Mucosa of descending colon (tissue), 3 donors: ENCODE results near the gene PACRG. TPM values are rescaled to one million over a fixed set of nuclear protein-coding genes. Genes with fewer than 3 reads are reported as not detected.

Experiments used
- ATAC-seq: fragments of 200-7000 bp; cut with Tn5 transposase; one replicate; pipeline ENCODE4 v1.9.1; 2020; ENCODE audit warnings: mild to moderate bottlenecking, moderate library complexity
- DNase-seq, 3 donors: peaks; one replicate each; pipeline ENCODE4 v3.0.0-alpha.2; 2020
- H3K36me3 ChIP-seq: fragments of 200-600 bp; one replicate; pipeline ENCODE4 v1.8.0; 2021; ENCODE audit warnings: low read depth, mild to moderate bottlenecking
- H3K4me1 ChIP-seq: fragments of 200-600 bp; one replicate; pipeline ENCODE4 v1.8.0; 2021; ENCODE audit warnings: low read depth, mild to moderate bottlenecking
- H3K4me3 ChIP-seq: fragments of 200-600 bp; one replicate; pipeline ENCODE4 v1.8.0; 2021; ENCODE audit warnings: mild to moderate bottlenecking
- H3K9me3 ChIP-seq: fragments of 200-600 bp; one replicate; pipeline ENCODE4 v1.8.0; 2021; ENCODE audit warnings: mild to moderate bottlenecking
- CTCF ChIP-seq: fragments of 200-600 bp; IDR thresholded peaks from one replicate; pipeline ENCODE4 v1.8.0; 2022; ENCODE audit warnings: antibody characterized with exemption, mild to moderate bottlenecking
- intact Hi-C, 2 donors: fragments of 100-400 bp; cut with DNase I in 1 of 2; cut with micrococcal nuclease in 1 of 2; formaldehyde crosslinking; loops; one replicate each; pipeline versions ENCODE4 v1.11.0 to v1.11.1; 2022; cut with DNase I, micrococcal nuclease
- total RNA-seq, 3 donors: library from RNA; stranded (reverse); fragmentation: NEBNext Ultra II Directional in 2 of 3; extraction: Animal tissue kit (Norgen Biotek cat#: 25700) in 2 of 3; gene quantifications; one replicate each; pipeline versions ENCODE4 v1.2.1 to v1.2.4, GENCODE V29; 2021 to 2023
- donor health status: DM: no; HTN: no; CAD: no; lungs with moderate emphysema.
- donor health status: DM: no; HTN: no; CAD: no.
- donor health status: DM: no; HTN: yes; CAD: no.

Gene PACRG
- total RNA-seq, 3 donors from 2014 or later, result 1.1 to 1.5 (median 1.3) TPM

GRCh38 chr6:162998777-162999176 lies 271.0 kb downstream of the PACRG start:
- no peak for ATAC-seq
- no peaks in the 10 kb centered on the region for H3K36me3 ChIP-seq
- intact Hi-C loops, result no loop called here
- no peak overlapping the region for H3K4me3 ChIP-seq
- no peak for TF ChIP-seq CTCF
- H3K9me3 ChIP-seq, result no peaks in the 10 kb centered on the region
- H3K4me1 ChIP-seq, result no peaks in the 10 kb centered on the region
- no peak for DNase-seq

- Histone ChIP-seq H3K4me3 (no peak overlapping the region), H3K4me1 (no peaks in the 10 kb centered on the region), H3K9me3 (no peaks in the 10 kb centered on the region), H3K36me3 (no peaks in the 10 kb centered on the region)
- no peak for TF ChIP-seq CTCF
- ATAC-seq (no peak), DNase-seq (no peak)
- intact Hi-C loops, result no loop called here
These were observed 272.0 kb downstream of the PACRG start for GRCh38 chr6:162999575-163000285.

- no peaks in the 10 kb centered on the region for H3K4me1 ChIP-seq
- H3K36me3 ChIP-seq, result no peaks in the 10 kb centered on the region
- no peaks in the 10 kb centered on the region for H3K9me3 ChIP-seq
- no peak overlapping the region for H3K4me3 ChIP-seq
- DNase-seq, result no peak
- no peak for ATAC-seq
- intact Hi-C loops, result no loop called here
- no peak for TF ChIP-seq CTCF
These were observed 273.6 kb downstream of the PACRG start for GRCh38 chr6:163001330-163001729.

- intact Hi-C loops, result no loop called here
- Histone ChIP-seq H3K4me3 (no peak overlapping the region), H3K4me1 (no peaks in the 10 kb centered on the region), H3K36me3 (no peaks in the 10 kb centered on the region), H3K9me3 (peaks cover 12% of the 10 kb centered on the region)
- no peak for TF ChIP-seq CTCF
- no peak for DNase-seq
- no peak for ATAC-seq
These were observed 280.4 kb downstream of the PACRG start for GRCh38 chr6:163008186-163008585.

GRCh38 chr6:163008626-163009025 lies 280.9 kb downstream of the PACRG start:
- DNase-seq (no peak), ATAC-seq (no peak)
- TF ChIP-seq CTCF, result no peak

GRCh38 chr6:163010145-163010544 lies 282.4 kb downstream of the PACRG start:
- intact Hi-C loops, result no loop called here
- Histone ChIP-seq H3K4me3 (no peak overlapping the region), H3K36me3 (no peaks in the 10 kb centered on the region), H3K4me1 (no peaks in the 10 kb centered on the region), H3K9me3 (peaks cover 13% of the 10 kb centered on the region)
- no peak for TF ChIP-seq CTCF
- ATAC-seq (no peak), DNase-seq (no peak)

More at GRCh38 chr6:163008626-163009025, 280.9 kb downstream of the PACRG start:
- intact Hi-C loops, result no loop called here
- Histone ChIP-seq H3K4me1 (no peaks in the 10 kb centered on the region), H3K4me3 (no peak overlapping the region), H3K36me3 (no peaks in the 10 kb centered on the region), H3K9me3 (peaks cover 12% of the 10 kb centered on the region)
